ENCODE results near the gene BMP6.
"Not testable (repeated sequence)": the region's sequence is repeated elsewhere in the genome, so short reads cannot be mapped to it uniquely, and the experiment has no call there.

The BMP6 gene

DNA sequence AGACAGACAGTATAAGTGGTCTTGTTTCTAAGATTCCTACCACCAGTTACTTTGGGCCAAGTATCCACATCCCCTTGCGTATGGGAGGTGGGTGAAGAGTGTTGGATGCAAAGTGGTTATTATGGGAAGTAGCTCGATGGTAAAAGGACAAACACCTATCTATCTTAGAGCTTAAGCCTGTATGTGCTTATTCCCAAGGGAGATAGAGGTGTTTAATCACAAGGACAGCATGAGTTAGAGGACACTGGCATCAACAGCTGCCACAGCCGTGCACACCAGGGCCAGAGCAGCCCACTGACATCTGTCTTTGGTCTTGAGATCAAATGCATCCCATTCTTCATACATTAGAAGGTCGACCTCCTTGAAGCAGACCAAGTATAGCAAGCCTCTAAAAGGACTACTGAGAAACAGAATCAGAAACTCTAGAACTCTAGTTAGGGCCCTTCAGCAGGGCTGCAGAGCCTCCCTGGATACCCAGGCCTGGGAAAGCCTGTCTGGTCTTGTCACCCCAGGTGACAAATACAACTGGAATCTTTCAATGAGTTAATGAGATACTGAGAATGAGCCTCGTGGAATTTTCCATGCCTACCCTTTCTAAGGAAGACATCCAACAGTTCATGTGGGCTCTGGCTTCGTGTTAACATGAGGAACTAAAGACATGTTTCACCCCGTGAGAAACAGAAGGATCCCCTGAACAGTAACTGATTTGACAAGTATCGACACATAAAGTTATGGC is 156.0 kb downstream of the BMP6 start:
- no peaks in the 10 kb centered on the region for H3K9me3 ChIP-seq (ENCODE audit: low read length)
- no peaks in the 10 kb centered on the region for H3K27me3 ChIP-seq (ENCODE audit: insufficient read depth, low read length)
- H3K4me1 ChIP-seq (ENCODE audit: insufficient read depth, low read length), result no peaks in the 10 kb centered on the region
- H3K4me3 ChIP-seq (ENCODE audit: low read length), result no peak overlapping the region
- no peak overlapping the region for H2AFZ ChIP-seq (ENCODE audit: low read depth, low read length)
- peaks cover 61% of the 10 kb centered on the region for H3K36me3 ChIP-seq (ENCODE audit: insufficient read depth, low read length)

DNA sequence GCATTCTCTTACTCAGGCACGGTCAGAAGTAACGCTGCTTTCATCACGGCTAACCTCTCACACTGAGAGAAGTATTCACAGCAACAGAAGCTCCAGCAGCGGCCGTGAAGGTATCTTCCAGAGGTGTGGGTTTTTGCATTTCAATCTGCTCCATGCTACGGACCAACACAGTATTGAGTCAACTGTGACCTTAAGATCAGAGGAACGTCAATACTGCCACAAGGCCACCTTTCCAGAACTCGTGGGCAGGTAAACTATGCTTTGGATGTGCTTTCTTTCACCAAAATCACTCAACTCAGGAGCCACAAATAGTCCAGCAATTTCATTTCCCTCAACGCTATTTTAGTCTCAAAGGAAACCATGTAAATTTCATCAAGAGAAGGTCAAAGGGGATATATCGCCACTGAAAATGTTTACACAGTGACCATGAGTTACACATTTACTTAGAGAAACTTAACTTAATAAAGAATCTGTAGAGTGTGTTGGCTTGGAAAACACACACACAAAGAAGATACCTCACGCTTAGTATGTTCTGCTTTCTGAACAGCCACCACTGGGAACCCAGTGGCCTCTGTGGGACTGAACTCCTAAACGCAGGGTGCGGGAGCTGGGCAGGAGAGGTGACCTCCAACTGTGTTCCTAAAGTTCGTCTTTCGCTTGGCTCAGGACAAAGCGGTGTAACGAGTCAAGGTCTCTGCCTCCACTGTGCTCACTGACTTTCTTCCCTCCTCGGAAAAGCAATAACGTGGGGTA is 156.8 kb downstream of the BMP6 start:
- Histone ChIP-seq H3K9me3 (ENCODE audit: low read length) (no peaks in the 10 kb centered on the region), H2AFZ (ENCODE audit: low read depth, low read length) (no peak overlapping the region), H3K4me1 (ENCODE audit: insufficient read depth, low read length) (no peaks in the 10 kb centered on the region), H3K27me3 (ENCODE audit: insufficient read depth, low read length) (no peaks in the 10 kb centered on the region), H3K36me3 (ENCODE audit: insufficient read depth, low read length) (peaks cover 61% of the 10 kb centered on the region), H3K4me3 (ENCODE audit: low read length) (no peak overlapping the region)

DNA sequence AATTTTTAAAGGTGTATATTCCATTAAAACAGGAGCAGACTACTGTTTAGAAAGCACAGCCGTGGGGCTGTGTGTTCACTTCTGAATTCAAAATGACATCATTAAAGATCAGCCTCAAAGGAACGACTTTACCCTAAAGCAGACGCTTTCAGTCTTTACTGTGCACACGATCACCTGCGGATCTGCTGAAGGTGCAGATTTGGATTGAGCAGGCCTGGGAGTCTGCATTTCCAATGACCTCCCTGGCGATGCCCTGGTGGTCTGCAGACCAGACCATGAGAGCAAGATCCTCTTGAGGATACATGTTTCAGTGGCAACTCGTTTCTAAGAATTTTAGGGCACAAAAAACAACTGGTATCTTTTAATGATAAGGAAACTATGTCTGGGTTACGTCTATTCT is 157.5 kb downstream of the BMP6 start:
- peaks cover 67% of the 10 kb centered on the region for H3K36me3 ChIP-seq (ENCODE audit: insufficient read depth, low read length)
- H3K4me3 ChIP-seq (ENCODE audit: low read length), result no peak overlapping the region
- no peak overlapping the region for H2AFZ ChIP-seq (ENCODE audit: low read depth, low read length)
- no peaks in the 10 kb centered on the region for H3K4me1 ChIP-seq (ENCODE audit: insufficient read depth, low read length)
- H3K27me3 ChIP-seq (ENCODE audit: insufficient read depth, low read length), result no peaks in the 10 kb centered on the region
- no peaks in the 10 kb centered on the region for H3K9me3 ChIP-seq (ENCODE audit: low read length)

DNA sequence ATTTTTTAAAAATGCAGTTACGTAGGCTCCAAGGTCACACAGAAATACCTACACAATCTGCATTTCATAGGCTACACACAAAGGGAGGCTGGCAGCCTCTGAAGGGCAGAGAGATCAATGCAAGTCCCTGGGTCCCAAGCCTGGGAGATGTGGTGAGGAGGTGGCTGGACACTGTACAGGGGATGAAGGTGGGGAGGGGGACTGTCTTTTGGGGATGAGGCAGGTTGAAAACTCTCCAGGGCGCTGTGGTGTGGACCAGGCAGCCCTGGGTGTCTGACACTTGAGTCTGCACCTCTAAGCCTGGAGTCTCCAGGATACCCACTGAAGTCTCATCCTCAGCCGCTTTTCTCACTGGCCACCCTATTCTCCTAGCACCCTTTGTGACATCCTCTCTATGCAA is 160.2 kb downstream of the BMP6 start:
- Histone ChIP-seq H3K9me3 (ENCODE audit: low read length) (no peaks in the 10 kb centered on the region), H3K4me1 (ENCODE audit: insufficient read depth, low read length) (no peaks in the 10 kb centered on the region), H3K4me3 (ENCODE audit: low read length) (no peak overlapping the region), H2AFZ (ENCODE audit: low read depth, low read length) (no peak overlapping the region), H3K36me3 (ENCODE audit: insufficient read depth, low read length) (peaks cover 80% of the 10 kb centered on the region), H3K27me3 (ENCODE audit: insufficient read depth, low read length) (no peaks in the 10 kb centered on the region)

DNA sequence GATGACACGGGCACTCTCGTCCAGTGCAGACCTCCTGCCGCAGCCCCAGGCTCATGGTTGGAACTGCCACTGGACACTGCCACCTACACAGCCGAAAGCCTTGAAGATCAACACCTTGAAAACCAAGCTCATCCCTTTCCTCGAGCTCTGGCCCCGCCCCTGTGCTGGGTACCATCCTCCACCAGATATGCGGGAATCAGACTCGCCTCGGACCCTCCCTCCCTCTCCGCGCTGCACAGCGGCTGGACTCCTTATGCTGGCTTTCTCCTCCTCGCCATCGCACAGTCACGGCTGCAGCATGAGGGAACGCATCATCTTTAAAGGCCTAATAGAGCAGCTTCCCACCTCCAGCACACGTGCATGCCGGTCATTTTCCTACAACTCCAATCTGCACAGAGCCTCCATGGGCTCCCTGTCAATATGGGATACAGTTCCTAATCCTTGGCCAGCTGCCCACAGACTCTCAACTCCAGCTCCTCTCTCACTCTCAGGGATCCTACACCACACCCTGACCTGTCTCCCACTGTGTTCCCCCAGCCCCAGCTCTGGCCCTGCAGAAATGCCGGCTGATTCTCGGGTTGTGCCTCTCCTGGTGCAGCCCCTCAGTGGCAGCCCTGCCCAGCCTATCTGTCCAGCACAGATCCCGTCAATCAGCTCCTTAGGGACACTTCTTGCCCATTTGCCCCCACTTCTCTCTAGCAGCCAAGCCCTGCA is 161.5 kb downstream of the BMP6 start:
- Histone ChIP-seq H3K27me3 (ENCODE audit: insufficient read depth, low read length) (no peaks in the 10 kb centered on the region), H3K36me3 (ENCODE audit: insufficient read depth, low read length) (peaks cover 83% of the 10 kb centered on the region), H3K9me3 (ENCODE audit: low read length) (no peaks in the 10 kb centered on the region), H3K4me3 (ENCODE audit: low read length) (no peak overlapping the region), H3K4me1 (ENCODE audit: insufficient read depth, low read length) (no peaks in the 10 kb centered on the region), H2AFZ (ENCODE audit: low read depth, low read length) (no peak overlapping the region)

DNA sequence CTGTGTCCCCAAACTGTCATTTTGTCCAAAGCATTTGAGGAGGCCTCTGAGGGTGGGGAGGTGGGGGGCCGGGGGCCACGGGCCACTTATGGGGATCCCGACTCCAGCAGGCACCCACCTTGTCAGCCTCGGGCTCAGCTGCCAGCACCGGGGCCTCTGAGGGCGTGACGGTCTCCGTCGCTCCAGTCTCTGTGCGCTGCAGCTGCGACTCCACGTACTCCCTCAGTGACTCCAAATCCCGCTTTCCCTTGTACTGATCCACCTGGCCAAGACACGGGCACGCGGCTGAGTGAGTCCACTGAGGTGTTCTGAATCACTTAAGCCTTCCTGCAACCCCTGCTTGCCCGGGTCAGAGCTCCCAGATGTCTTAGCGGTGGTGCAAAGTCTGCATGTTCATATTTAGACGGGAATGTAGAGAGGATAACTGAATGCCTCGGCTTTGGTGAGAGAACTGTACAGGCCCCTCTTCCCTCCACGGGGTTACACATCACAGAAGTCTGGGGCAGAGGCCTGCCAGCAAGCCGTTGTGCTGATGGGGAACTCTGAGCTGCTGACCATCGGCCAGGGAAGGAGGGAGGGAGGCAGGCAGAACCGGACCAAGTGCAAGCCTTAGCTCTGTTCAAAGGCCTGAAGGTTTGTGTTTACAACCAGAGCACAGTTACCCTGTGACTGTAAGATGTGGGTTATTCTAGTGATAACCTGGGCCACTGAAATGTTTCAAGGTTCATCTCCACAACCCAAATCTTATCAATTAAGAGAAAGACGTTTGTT is 162.9 kb downstream of the BMP6 start:
- H3K4me3 ChIP-seq (ENCODE audit: low read length), result no peak overlapping the region
- H3K4me1 ChIP-seq (ENCODE audit: insufficient read depth, low read length), result no peaks in the 10 kb centered on the region
- no peak overlapping the region for H2AFZ ChIP-seq (ENCODE audit: low read depth, low read length)
- H3K27me3 ChIP-seq (ENCODE audit: insufficient read depth, low read length), result no peaks in the 10 kb centered on the region
- H3K9me3 ChIP-seq (ENCODE audit: low read length), result no peaks in the 10 kb centered on the region
- peaks cover 84% of the 10 kb centered on the region for H3K36me3 ChIP-seq (ENCODE audit: insufficient read depth, low read length)

DNA sequence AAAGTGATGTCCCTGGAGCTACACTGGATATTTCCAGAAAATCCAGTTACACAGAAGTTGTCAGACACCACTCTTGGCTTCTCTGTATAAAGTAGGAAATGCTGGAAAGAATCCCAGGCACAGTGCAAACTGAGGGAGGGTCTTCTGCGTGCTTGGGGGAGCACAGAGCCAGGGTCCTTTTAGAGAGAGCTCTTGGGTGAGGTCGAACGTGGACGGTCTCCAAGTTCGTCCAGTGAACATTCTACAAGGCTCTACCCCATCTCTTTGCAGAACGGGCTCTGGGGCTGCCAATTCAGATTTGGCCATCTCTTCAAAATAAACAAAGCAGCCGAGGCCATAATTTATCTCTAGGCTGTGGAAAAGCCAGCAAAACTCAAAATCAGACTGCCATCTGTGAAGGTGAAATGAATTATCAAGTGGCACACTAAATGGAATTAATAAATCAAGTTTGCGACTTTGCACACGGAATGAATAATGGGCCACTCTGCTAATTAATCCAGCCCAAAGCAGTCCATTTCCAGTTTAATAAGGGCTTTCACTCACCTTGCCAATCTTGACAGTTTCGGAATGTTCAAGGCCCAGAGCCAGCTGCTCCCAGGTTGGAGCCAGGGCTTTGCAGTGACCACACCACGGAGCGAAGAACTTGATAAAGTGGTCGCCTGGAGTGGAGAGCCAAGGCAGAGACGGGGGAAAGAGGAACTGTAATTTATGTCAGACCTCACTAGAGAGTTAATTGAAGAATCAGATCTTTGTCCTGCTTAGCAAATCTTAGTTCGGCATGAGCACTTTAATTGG is 165.4 kb downstream of the BMP6 start:
- H3K27me3 ChIP-seq (ENCODE audit: insufficient read depth, low read length), result no peaks in the 10 kb centered on the region

DNA sequence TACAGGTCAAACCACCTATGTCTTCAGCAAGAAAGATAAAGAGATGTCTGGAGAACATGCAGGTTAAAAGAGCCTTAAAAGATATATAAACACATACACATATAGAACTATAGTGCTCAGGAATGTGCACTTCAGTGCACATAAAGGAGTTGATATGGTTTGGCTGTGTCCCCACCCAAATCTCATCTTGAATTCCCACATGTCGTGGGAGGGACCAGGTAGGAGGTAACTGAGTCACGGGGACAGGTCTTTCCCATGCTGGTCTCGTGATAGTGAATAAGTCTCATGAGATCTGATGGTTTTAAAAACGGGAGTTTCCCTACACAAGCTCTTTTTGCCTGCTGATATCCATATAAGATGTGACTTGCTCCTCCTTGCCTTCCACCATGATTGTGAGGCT is 166.5 kb downstream of the BMP6 start:
- not testable (repeated sequence) for H3K27me3 ChIP-seq (ENCODE audit: insufficient read depth, low read length); H3K9me3 ChIP-seq (ENCODE audit: low read length); H3K4me3 ChIP-seq (ENCODE audit: low read length); H2AFZ ChIP-seq (ENCODE audit: low read depth, low read length); H3K4me1 ChIP-seq (ENCODE audit: insufficient read depth, low read length)
- peaks cover 74% of the 10 kb centered on the region for H3K36me3 ChIP-seq (ENCODE audit: insufficient read depth, low read length)

More for the DNA sequence above, 165.4 kb downstream of the BMP6 start:
- Histone ChIP-seq H3K9me3 (ENCODE audit: low read length) (no peaks in the 10 kb centered on the region), H3K4me3 (ENCODE audit: low read length) (no peak overlapping the region), H3K4me1 (ENCODE audit: insufficient read depth, low read length) (no peaks in the 10 kb centered on the region), H2AFZ (ENCODE audit: low read depth, low read length) (no peak overlapping the region), H3K36me3 (ENCODE audit: insufficient read depth, low read length) (peaks cover 80% of the 10 kb centered on the region)

DNA sequence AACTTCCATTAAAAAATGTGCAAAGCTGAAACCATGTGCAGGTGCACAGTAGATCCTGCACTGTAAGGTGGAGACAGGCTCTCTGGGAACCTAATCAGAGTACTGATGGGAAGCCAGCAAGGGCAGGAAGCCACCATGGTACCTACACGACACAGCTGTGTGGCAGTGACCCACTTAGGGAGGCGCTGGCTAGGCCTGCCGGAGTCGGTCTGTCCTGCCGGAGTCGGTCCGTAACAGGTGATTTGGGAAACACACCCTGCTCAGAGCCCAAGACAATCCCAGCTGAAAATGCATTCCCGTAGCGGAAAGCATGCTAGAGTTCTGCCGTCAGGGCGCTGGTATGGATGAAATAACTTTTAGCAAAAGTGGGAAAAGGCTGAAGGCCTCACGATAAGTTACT is 167.4 kb downstream of the BMP6 start:
- Histone ChIP-seq H3K27me3 (ENCODE audit: insufficient read depth, low read length) (no peaks in the 10 kb centered on the region), H3K36me3 (ENCODE audit: insufficient read depth, low read length) (peaks cover 71% of the 10 kb centered on the region), H3K4me1 (ENCODE audit: insufficient read depth, low read length) (no peaks in the 10 kb centered on the region)

DNA sequence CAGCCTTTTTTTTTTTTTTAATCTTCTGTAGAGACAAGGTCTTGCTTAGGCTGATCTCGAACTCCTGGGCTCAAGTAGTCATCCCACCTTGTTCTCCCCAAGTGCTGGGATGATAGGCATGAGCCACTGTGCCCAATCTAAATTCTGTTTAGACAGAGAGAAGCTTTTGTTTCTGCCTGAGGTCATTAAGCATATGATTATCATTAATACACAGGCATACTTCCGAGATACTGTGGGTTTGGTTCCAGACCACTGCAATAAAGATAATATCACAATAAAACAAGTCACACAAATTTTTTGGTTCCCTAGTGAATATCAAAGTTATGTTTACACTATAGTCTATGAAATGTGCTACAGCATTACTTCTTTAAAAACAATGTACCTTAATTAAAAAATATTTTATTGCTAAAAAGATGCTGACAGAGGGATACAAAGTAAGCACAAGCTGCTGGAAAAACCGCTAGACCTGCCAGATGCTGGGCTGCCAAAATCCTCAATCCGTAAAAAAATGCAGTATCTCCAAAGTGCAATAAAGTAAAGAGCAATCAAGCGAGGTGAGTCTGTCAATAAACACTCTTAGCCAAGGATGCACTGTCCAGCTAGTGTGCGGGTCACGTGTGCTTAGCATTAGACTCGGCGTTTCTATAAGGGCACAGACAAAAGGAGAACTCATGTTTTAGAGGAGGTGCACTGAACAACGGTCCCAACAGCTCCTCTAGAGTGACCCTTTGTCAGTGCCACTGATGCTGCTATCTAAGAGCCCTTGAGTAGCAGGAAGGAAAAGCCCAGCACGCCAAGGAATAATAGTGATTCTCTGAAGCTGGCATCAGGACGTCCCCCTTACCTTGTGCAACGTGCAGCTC is 168.6 kb downstream of the BMP6 start:
- H3K9me3 ChIP-seq (ENCODE audit: low read length), result no peaks in the 10 kb centered on the region
- H3K36me3 ChIP-seq (ENCODE audit: insufficient read depth, low read length), result peaks cover 70% of the 10 kb centered on the region
- no peaks in the 10 kb centered on the region for H3K27me3 ChIP-seq (ENCODE audit: insufficient read depth, low read length)
- H2AFZ ChIP-seq (ENCODE audit: low read depth, low read length), result no peak overlapping the region
- H3K4me3 ChIP-seq (ENCODE audit: low read length), result no peak overlapping the region
- H3K4me1 ChIP-seq (ENCODE audit: insufficient read depth, low read length), result no peaks in the 10 kb centered on the region

More for the DNA sequence above, 167.4 kb downstream of the BMP6 start:
- no peaks in the 10 kb centered on the region for H3K9me3 ChIP-seq (ENCODE audit: low read length)
- H3K4me3 ChIP-seq (ENCODE audit: low read length), result no peak overlapping the region
- H2AFZ ChIP-seq (ENCODE audit: low read depth, low read length), result no peak overlapping the region

DNA sequence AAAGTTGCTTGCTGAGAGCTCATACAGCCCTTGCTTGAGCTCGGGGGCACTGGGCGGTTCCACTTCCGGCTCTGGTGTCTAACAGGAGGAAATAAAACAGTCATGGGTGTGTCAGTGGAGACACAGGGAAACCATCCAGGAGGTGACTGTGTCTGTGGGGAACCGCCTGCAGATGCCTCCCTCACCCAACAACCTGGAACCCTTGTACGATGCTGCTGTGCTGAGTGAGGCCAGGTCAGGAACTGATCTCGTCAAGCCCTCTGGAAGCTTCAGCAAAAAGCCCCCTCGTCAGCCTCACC is 169.2 kb downstream of the BMP6 start:
- H3K4me1 ChIP-seq (ENCODE audit: insufficient read depth, low read length), result no peaks in the 10 kb centered on the region
- H2AFZ ChIP-seq (ENCODE audit: low read depth, low read length), result no peak overlapping the region
- no peaks in the 10 kb centered on the region for H3K27me3 ChIP-seq (ENCODE audit: insufficient read depth, low read length)
- no peaks in the 10 kb centered on the region for H3K9me3 ChIP-seq (ENCODE audit: low read length)
- no peak overlapping the region for H3K4me3 ChIP-seq (ENCODE audit: low read length)
- peaks cover 73% of the 10 kb centered on the region for H3K36me3 ChIP-seq (ENCODE audit: insufficient read depth, low read length)

Data from neuron (in vitro differentiated cells).